Ramos (cell line): ENCODE data around the gene CDC42BPA.
"Not testable (repeated sequence)": the region's sequence is repeated elsewhere in the genome, so short reads cannot be mapped to it uniquely, and the experiment has no call there.

Experiments used
- in situ Hi-C: fragments of 300-500 bp; cut with MboI; formaldehyde crosslinking; loops from one replicate; pipeline ENCODE4 v1.14.3; 2022; ENCODE audit warnings: low sequenced_read_pairs; ENCODE audit not compliant: unreplicated experiment

Gene CDC42BPA

DNA sequence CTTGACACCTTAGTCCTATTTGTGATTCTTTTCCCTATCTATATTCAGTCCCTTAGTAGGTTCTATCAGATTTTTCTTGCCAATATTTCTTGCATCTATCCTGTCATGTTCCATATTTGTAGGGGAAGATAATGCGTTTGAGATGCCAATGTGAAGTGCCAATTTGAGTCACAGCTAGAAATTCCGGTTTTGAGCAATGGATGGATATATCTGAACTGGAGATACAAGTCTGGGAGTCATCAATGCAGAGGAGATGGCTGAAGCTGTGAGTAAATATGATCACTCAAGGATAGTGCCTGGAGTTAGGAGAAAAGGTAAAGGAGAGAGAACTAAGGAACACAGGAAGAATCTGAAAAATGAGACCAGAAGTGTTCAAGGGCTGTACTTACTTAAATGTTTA lies 284.4 kb downstream of the CDC42BPA start:
- in situ Hi-C loops, result no loop called here

DNA sequence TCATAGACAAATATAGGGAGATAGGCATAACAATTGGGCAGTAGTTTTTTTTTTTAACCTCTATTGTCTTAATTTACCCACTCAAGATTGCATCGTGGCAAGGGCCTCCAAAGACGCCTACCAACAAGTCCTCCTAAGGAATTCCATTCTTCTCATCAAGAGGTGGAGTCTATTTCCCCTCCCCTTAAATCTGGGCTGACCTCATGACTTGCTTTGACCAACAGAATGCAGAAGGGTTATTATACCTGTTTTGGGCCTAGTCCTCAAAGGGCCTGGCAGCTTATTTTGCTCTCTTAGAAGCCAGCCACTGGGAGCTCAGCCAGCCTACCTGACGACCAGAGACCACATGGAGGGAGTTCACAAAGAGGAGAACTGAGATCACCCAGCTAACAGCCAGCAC lies 285.9 kb downstream of the CDC42BPA start:
- in situ Hi-C loops, result no loop called here

DNA sequence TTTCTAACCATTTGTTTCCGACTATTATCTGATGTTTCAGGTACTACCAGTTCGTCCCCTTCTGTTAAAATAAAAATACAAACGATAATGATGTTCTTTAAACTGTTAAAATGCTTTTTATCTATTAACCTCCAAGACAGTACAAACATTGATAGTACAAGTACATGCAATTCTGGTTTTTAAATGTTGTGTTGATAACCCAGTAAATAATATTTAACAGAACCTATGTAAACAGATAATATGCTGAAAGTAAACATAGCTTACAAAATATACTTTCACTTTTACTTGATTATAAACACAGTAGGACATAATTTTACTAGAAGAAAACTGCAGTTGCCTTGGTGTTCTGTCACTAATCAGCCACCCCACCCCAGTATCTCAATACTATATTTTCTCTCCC lies 301.3 kb downstream of the CDC42BPA start:
- in situ Hi-C loops, result no loop called here

DNA sequence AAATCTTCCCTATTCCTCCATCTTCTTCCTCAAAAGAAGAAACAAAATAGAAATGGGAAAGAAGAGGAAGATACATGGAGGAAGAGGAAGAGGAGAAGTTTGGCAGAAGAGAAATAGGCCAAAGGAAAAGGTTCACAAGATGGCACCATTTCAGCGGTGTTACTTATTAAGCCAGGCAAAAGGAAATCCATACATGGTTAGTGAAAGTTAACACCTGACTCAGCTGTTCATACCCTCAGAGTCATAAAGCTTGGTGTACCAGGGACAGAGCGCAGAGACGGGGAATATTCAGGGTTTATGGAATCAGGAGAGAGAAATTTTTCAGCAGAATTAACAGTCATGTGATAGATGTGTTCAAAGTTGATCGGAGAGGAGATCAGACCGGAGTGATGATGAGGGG lies 307.6 kb downstream of the CDC42BPA start:
- in situ Hi-C loops, result no loop called here

DNA sequence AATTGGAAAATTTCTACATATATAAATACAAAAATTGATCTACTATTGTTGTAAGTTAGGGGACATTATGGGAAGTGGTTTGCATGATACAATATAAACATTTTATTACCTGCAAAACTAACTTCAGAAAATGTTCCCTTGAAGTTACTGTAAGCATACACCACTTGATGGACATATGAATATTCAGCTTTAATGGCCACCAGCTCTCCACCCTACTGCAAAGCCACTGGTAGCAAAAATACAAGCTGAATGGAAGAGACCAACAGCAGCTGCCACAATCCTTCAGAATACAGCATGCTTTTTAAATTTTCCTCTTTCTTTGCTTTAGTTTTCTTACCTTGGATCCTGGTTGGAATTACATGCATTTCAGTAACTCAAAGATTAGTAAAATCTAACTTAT lies 308.4 kb downstream of the CDC42BPA start:
- in situ Hi-C loops, result no loop called here

DNA sequence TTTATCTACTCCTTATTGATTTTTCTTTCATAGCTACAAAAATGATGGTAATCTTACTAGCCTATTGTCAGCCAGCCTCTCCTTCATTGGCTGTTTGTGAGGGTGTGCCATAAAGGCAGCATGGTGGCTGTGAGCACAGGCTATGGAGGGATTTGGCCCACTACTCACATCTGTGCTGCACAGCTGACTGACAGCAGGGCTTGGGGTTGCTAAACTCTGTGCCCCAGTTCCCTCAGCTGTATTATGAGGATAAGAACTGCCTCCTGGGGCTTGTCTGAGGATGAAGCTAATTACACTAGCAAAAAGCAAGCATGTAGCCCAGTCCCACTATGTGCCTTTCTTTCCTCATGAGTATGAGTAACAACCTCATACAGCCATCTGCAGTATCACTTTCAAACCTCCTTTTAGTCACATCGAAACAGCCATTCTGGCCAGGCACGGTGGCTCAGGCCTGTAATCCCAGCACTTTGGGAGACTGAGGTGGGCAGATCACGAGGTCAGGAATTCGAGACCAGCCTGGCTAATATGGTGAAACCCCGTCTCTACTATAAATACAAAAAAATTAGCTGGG lies 312.0 kb downstream of the CDC42BPA start:
- in situ Hi-C loops, result no loop called here

DNA sequence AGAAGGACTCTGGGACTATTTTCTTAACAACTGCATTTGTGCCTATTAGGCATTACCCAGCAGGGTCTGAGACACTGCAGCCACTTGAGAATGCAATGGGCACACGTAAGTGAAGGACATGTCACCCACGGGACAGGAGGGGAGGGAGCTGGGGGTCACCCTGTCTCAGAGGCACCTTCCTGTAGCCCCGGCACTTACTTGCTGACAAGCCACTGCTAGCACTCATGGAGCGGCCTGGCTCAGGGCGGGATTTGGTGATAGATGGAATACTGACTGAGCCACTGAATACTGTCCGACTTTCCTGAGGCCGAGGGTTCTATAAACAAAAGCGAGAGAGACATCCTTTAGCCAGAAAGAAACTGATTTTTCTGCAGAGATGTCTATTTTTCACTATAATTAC lies 313.5 kb downstream of the CDC42BPA start:
- in situ Hi-C loops, result no loop called here

DNA sequence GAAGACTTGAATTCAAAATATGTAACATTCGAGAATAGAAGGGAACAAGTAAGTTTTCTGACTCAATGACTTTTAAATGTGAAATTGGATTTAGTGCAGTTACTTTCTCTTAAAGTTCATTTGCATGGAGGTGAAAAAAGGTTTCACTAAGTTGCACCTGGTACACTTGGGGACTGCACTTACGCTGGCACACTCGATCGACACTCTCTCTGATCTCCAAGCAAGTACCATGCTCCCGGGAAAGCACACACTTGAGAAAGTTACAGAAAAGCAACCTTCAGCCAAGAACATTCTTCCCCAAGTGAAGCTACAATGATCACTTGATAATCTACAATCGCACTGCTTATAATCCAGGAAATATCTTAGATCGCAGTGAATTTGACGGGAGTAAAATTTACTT lies 315.1 kb downstream of the CDC42BPA start:
- in situ Hi-C loops, result no loop called here

DNA sequence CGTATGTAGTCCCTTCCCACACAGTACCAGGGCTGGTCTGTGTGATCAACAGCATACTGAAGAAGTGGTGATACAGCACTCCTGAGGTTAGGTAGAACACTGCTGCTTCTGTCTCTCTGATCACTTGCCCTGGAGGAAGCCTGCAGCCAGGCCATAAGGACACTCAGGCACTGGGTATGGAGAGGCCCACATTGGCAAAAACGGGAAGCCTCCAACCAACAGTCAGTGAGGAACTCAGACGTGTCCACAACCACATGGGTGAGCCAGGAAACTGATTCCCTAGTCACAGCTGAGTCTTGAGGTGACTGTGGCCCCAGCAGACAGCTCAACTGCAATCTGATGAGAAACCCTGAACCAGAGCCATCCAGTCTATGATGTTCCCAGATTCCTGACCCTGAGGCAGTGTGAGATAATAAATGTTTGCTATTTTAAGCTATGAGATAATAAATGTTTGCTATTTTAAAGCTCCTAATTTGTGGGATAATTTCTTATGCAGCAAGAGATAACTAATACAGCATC lies 315.7 kb downstream of the CDC42BPA start:
- in situ Hi-C loops, result no loop called here

DNA sequence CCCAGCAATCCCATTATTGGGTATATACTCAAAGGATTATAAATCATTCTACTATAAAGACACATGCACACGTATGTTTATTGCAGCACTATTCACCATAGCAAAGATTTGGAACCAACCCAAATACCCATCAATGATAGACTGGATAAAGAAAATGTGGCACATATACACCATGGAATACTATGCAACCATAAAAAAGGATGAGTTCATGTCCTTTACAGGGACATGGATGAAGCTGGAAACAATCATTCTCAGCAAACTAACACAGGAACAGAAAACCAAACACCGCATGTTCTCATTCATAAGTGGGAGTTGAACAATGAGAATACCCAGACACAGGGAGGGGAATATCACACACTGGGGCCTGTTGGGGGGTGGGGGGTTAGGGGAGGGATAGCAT lies 318.7 kb downstream of the CDC42BPA start:
- in situ Hi-C loops, result not testable (repeated sequence)

DNA sequence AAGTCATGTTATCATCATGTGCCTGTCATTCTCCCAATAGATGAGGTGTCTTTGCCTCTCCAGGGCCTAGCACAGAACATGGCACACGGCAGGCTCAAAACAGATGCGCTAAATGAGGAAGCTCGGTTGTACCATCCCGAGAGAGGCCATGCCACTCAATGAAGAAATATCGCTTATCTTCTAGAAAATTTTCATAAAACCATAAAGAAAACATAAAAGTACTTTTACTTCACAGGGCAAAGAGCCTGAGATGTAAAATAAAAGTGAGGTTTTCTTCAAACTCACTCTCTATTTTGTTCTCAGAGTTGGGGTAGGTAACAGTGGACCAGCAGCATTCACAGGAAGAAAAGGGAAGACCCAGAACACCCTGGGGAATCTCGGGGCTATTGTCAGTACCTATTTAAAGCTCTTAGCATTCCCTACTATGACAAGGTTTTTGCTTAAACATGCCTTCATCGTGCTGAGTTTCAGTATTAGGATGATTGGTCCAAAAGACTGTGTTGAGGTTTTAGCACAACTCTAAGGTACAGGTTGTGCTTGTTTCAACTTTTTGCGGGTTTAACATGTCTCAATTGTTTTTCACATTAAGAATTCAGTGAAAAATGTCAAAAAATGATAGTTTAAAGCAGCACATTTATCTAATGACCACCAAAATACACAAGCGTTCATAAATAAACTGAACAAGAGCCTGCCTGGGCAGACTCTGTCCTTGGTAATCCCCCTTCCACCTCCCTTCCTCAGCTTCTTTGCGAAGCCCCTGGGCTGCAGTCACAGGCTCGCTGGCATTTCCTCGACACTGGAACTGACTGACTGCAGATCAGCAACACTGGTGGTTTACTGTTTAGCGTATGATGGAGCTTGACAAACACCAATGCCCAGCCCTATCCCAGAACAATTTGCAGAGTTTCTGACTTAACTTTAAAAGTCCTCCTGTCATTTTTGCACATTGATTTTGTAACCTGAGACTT lies 322.6 kb downstream of the CDC42BPA start:
- in situ Hi-C loops, result no loop called here

DNA sequence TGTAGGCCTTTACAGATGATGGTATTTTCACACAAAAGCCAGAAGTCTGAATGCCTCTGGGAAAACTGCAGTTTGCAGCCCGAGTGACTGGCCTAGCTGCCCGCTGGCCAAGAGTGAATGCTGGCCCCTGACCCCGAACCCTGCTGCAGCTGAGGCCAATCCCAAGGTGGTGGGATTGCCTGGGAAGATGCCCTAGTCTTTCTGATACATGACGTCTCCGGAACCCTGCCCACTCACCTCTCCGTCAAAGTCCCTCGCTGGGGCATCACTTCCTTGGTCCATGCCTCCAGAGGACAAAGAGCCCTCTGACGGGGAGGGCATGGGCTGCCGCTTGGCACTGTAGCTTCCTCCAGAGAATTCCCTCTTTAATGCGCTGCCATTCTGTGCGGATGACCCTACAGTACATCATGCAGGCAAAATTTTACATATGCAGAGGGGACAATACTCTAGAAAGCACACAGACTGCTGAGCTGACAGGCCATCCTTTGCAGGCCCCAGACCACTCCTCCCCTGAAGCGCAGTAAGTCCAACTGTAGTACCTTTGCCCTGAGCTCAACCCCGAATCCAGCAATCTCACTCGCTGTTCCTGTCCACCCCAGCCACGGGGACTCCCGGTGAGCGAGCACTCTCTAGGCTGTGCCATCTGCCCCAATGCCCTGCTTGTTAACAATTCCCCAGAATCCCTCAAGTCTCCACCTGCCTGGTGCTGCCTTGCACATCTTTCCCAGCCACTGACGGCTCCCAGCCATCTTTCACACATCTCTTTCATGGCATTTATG lies 323.5 kb downstream of the CDC42BPA start:
- in situ Hi-C loops, result no loop called here

DNA sequence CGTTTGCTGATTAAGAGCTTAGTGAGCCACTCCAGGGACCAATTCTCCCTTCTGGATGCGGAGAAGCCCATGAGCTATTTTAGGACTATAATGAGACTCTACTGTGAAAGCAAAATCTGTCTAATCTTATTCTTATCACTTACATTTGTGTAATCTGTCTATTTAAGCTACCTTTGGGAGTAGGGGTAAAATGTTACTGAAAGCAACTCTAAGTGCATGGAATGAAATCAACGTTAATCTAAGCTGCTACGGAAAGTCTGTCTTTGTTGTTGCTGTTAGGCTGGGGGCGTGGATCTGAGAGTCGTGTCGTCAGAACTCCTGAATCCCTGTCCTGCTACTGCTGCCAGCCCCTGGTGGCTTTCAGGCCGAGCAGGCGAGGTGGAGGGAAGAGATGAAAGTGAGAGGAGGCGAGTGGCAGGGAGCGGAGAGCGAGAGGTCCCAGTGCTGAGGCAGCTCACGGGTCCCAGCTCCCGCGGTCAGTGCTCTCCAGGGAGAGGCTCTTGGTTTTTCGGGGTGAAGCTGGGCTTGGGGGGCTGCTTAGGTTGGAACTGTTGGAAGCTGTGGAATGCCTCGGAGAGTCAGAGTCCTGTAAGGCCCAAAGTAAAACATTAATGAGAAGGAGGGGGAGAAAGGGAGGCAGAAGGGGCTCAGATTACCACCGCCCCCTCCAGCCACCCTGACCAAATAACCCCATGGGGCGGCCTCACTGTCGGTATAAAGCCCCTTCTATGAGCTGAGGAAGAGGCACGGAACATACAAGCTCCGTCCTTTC lies 324.3 kb downstream of the CDC42BPA start:
- in situ Hi-C loops, result no loop called here

DNA sequence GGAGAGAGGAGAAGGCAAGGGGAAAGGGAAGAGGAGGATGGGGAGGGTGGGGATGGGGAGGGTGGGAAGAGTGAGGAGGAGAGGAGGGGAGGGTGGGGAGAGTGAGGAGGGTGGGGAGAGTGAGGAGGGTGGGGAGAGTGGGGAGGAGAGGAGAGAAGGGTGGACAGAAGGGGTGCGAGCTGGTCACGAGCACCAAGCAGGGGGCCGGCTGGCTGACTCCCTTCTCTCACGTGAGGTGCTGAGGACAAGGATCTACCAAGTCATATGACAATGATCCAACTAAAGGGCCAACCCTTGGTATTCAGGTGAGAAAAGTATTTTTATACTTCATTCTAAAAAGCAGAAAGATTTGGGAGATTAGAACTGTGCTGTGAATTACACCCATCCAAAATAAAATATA lies 326.4 kb downstream of the CDC42BPA start:
- in situ Hi-C loops, result no loop called here

DNA sequence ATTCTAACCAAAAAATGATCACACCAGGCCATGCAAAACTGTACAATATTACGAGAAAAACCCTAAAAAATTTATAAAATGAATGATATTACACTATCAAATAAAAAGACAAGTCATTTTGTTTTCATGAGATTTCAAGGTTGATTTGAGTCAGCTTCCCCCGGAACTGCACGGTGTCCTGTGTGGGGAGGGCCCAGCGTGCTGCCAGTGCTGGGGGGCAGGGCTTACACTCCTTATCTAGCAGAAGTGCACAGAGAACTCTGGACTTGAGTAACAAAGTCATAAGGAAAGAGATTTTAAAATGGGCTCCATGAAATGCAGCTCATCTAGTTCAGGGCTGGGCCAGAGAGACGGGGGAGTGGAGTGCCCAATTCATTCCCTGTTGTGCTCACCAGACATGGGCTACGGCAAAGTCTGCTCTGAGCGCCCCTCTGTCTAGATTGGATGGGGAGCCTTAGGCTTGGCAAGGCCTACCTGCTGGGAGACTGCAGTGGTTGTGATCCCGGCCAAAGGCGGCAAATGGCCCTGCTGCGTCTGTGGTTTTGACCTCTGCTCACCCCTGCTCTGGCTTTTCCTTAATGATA lies 328.1 kb downstream of the CDC42BPA start:
- in situ Hi-C loops, result no loop called here

DNA sequence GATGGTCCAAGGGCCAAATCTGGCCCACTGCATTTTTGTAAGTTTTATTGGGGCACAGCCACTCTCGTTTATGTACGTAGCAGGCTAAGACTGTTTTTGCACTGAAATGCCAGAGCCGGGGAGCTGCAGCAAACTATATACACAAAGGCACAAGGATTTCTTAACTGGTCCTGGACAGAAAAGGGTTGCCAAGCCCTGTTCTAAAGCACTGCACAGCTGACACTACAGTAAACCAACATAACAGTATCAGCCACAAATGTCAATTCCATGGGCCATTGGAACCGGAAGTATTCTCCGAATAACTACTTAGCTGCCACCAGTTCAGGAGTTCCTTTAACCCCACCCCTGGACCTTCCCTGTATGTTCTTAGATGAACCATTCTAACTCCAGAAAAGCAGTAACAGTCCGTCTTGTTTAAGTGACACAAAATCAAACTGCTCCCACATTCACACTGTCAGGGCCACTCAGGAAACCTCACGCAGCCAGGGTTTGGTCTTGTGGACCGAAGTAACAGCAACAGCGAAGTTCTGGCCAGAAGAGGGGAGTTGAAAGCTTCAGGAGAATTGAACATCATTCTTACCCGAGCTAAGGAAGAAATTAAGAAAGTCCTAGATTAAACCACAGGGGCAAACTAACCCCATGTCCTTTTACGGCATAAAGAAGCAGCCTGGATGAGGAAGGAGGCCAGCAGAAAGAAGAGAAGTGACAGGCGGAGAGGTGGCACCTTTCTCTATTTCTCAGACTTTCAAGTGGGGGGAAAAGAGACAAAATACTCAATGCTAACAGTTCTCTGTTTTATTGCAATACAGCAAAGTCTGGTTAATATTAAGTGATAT lies 329.0 kb downstream of the CDC42BPA start:
- in situ Hi-C loops, result no loop called here

DNA sequence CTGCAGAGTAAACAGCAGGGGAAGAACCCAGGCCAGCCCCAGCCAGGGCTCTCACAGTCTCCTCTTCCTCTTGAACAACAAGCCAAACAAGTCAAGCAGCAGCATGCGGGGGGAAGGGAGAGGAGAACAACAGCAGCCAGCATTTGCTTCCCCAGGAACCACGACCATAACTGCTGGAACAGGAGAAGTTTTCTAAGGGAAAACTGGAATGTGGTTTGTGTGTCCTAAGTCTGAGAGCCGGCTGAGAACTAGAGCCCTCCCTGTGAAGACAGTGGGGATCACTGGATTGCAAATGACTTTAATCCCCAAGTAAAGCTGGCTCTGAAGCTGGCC lies 330.0 kb downstream of the CDC42BPA start:
- in situ Hi-C loops, result no loop called here

DNA sequence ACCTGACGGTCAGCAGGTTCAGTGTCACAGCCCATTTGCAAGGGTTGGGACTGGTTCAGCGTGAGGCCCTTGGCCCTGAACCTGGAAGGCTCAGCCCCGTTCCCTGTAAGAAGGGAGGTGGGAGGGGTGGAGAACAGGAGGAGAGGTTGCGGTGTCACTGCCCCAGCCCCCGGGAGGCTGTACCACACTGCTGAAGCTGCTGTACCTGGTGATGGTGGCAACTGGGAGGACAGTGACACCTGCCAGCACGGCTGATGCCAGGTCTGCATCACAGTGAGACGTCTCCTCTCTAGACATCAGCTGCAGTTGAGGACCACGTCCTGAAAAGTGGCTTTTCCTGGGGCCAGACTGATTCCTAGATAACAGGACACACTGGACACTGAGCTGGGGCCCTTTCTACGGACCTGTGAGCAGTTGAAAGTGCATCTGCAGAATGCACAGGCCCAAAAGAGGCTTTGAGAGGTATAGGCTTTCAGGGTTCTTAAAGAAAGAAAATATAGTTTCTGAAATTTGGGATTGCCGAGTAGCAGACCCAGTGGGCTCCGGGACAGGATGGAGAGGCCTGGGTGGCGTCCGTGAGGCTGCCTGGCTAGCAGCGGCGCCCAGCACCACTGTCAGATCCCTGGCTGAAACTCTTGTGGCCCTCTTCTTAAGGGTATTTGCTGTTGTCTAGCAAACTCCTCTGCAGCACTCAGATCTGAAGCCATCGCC lies 330.5 kb downstream of the CDC42BPA start:
- in situ Hi-C loops, result no loop called here
